ENCODE measurements around the gene PTPN1.

- no peak for TF ChIP-seq CTCF (IDR thresholded peaks at IDR 0.05)
- no peak for TF ChIP-seq ZFX (IDR thresholded peaks at IDR 0.05; ENCODE audit: borderline replicate concordance)
These were observed 26.1 kb downstream of the PTPN1 start for GRCh38 chr20:50536333-50536732.

Data from 22Rv1 (cell line).